22Rv1 (cell line): ENCODE measurements around the gene PHOX2A.

Experiments used
- H3K27ac ChIP-seq: fragments of 450-650 bp; 2 replicates; pipeline ENCODE4 v1.5.1; 2017
- ZFX ChIP-seq: fragments of 450-650 bp; IDR thresholded peaks from 2 replicates; pipeline ENCODE4 v1.6.1; 2017; ENCODE audit warnings: antibody characterized with exemption, borderline replicate concordance
- TF ChIP-seq, protein P1 (sequence below): fragments of 450-650 bp; IDR thresholded peaks from 2 replicates; pipeline ENCODE4 v1.5.1; 2017; ENCODE audit warnings: mild to moderate bottlenecking

The PHOX2A gene

DNA sequence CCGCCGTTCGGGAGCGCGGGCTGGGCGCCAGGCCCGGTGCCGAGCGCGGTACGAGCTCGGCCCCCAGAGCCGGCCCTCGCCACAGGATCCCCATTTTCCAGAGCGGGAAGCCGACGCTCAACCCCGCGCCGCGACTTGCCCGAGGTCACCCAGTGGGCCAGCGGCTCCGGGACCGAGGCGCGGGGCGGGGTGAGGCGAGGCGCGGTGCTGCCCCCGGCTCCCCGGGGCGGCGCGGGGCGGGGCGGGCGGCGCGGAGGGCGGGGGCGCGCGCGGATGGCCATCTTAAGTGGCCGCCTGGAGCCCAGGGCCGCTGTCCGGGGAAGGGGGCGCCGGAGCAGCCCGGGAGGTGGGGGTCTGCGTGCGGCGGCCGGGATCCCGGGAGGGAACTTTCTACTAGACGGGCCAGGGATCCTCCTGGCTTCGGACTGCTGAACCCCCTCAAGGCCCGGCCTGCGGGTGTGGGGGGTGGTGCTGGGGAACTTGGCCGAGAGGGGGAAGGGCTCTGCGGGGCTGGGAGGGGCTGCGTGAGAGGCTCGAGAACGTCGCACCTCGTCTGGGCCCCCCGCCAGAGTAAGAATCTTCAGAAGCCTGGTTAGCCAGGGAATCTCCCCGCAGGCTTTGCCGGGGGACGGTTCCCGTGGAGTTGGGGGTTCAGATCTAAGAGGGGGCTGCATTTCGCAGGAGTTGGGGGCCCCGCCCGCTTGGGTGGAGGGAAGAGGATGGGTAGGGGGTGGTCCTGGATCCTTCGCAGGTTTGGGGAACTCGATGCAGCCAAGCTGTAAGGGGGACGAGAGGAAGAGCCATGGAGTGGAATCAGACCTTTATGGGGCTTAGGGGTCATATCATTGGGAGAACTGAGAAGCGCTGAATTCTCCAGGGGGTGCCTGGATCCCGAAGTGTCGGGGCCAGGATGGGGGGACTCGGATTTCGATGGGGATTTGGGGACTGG, 20.1 kb downstream of the PHOX2A start:
- TF ChIP-seq ZFX: no peak
- TF ChIP-seq, protein P1, sequence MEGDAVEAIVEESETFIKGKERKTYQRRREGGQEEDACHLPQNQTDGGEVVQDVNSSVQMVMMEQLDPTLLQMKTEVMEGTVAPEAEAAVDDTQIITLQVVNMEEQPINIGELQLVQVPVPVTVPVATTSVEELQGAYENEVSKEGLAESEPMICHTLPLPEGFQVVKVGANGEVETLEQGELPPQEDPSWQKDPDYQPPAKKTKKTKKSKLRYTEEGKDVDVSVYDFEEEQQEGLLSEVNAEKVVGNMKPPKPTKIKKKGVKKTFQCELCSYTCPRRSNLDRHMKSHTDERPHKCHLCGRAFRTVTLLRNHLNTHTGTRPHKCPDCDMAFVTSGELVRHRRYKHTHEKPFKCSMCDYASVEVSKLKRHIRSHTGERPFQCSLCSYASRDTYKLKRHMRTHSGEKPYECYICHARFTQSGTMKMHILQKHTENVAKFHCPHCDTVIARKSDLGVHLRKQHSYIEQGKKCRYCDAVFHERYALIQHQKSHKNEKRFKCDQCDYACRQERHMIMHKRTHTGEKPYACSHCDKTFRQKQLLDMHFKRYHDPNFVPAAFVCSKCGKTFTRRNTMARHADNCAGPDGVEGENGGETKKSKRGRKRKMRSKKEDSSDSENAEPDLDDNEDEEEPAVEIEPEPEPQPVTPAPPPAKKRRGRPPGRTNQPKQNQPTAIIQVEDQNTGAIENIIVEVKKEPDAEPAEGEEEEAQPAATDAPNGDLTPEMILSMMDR: peak; percentile 4; the same call in 1 of the 2 replicates

GRCh38 chr11:72222907-72223614, 20.9 kb downstream of the PHOX2A start:
- peak overlapping the region; percentile 96 for H3K27ac ChIP-seq
- TF ChIP-seq ZFX: no peak
- TF ChIP-seq, protein P1: peak; percentile 9; the same call in 1 of the 2 replicates

More for the DNA sequence above, 20.1 kb downstream of the PHOX2A start:
- H3K27ac ChIP-seq: peak overlapping the region; percentile 96

- TF ChIP-seq, protein P1: no peak
- no peak for TF ChIP-seq ZFX
- H3K27ac ChIP-seq: peak overlapping the region; percentile 96
Observed at GRCh38 chr11:72222106-72222891, 21.7 kb downstream of the PHOX2A start.

- H3K27ac ChIP-seq: peak overlapping the region; percentile 96; the same call in 1 of the 2 replicates
- TF ChIP-seq, protein P1: no peak
- no peak for TF ChIP-seq ZFX
Observed at GRCh38 chr11:72221386-72222075, 22.4 kb downstream of the PHOX2A start.

DNA sequence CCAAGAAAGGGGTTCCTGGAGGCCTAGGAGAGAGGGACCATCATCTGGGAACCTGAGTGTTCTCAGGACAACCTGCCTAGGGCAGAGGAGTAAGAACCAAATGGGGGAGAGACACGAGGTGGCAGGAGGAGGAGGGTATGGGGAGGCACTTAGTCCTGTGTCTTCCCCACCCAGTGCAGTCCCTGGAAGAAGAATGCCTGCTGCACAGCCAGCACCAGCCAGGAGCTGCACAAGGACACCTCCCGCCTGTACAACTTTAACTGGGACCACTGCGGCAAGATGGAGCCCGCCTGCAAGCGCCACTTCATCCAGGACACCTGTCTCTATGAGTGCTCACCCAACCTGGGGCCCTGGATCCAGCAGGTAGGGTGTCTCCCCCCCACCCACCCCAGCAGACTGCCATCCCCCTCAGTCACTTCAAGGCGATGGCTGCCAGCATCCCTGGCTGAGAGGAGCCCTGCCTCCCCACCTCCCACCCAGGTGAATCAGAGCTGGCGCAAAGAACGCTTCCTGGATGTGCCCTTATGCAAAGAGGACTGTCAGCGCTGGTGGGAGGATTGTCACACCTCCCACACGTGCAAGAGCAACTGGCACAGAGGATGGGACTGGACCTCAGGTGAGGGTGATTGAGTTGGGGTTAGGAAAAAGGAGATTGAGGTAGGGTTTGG, 23.1 kb downstream of the PHOX2A start:
- H3K27ac ChIP-seq: no peak overlapping the region
- TF ChIP-seq, protein P1: no peak
- TF ChIP-seq ZFX: no peak

DNA sequence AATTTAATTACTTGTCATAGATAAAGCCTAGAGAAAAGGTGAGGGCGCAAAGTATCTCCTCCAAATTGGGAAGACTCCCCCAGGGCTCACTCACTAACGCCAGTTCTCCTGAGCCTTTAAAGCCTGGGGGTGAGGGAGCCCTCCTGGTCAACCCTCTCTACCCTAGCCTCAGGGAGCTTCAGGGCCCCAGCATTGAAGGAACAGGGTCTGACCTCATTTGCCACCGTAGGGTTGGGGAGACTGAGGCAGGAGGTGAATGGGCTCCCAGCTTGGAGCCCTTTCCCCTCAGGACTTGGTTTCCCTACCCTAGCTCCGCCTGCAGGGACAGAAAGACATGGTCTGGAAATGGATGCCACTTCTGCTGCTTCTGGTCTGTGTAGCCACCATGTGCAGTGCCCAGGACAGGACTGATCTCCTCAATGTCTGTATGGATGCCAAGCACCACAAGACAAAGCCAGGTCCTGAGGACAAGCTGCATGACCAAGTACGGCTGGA, 25.7 kb downstream of the PHOX2A start:
- TF ChIP-seq, protein P1: no peak
- no peak for TF ChIP-seq ZFX

More for the DNA sequence above, 25.7 kb downstream of the PHOX2A start:
- H3K27ac ChIP-seq: no peak overlapping the region
